HepG2 (cell line): ENCODE measurements around the gene MICOS13. TPM values are rescaled to one million over a fixed set of nuclear protein-coding genes. Genes with fewer than 3 reads are reported as not detected.

ENCODE experiments used
- AHR ChIP-seq: IDR thresholded peaks from 2 replicates; pipeline ENCODE4 v1.6.1; 2018; ENCODE audit warnings: missing genetic modification reagents, missing compliant biosample characterization
- GABPA ChIP-seq, 2 experiments: IDR thresholded peaks; 2 replicates each; pipeline ENCODE4 v1.6.1; 2011 to 2016; ENCODE audit warnings: low read depth in 2 of 2, low read length in 1 of 2, missing biosample characterization in 1 of 2, missing genetic modification characterization in 1 of 2
- GZF1 ChIP-seq: sonication (generic); formaldehyde crosslinking; IDR thresholded peaks from 2 replicates; pipeline ENCODE4 v1.5.1; 2020; ENCODE audit warnings: mild to moderate bottlenecking, missing genetic modification reagents
- MATR3 ChIP-seq: sonication (generic); formaldehyde crosslinking; IDR thresholded peaks from 2 replicates; pipeline ENCODE4 v1.4.0; 2020; ENCODE audit warnings: missing genetic modification reagents
- PCBP2 ChIP-seq: fragments of 200-400 bp; formaldehyde crosslinking; optimal IDR thresholded peaks from 2 replicates; pipeline ENCODE3; 2018; ENCODE audit warnings: low read length, low read depth; ENCODE audit not compliant: poor library complexity, severe bottlenecking
- RARG ChIP-seq: sonication (generic); formaldehyde crosslinking; IDR thresholded peaks from 2 replicates; pipeline ENCODE4 v1.4.0; 2020; ENCODE audit warnings: low read depth, mild to moderate bottlenecking, missing genetic modification reagents
- SMAD3 ChIP-seq: sonication (generic); formaldehyde crosslinking; IDR thresholded peaks from 2 replicates; pipeline ENCODE4 v1.4.0; 2020; ENCODE audit warnings: missing genetic modification reagents
- SRY ChIP-seq: sonication (generic); formaldehyde crosslinking; IDR thresholded peaks from 2 replicates; pipeline ENCODE4 v1.8.0; 2022; ENCODE audit warnings: mild to moderate bottlenecking, missing genetic modification reagents
- SYNCRIP ChIP-seq: fragments of 200-400 bp; formaldehyde crosslinking; IDR thresholded peaks from 2 replicates; pipeline ENCODE4 v1.6.1; 2018; ENCODE audit warnings: mild to moderate bottlenecking, low read depth, low read length; ENCODE audit not compliant: insufficient read depth
- TARDBP ChIP-seq: sonication (generic); formaldehyde crosslinking; IDR thresholded peaks from 2 replicates; pipeline ENCODE4 v1.8.0; 2022; ENCODE audit warnings: mild to moderate bottlenecking, missing genetic modification reagents
- TRIM24 ChIP-seq: sonication (generic); formaldehyde crosslinking; IDR thresholded peaks from 2 replicates; pipeline ENCODE4 v1.8.0; 2022; ENCODE audit warnings: mild to moderate bottlenecking, missing genetic modification reagents
- XBP1 ChIP-seq: sonication (generic); formaldehyde crosslinking; IDR thresholded peaks from 2 replicates; pipeline ENCODE4 v1.5.0; 2020; ENCODE audit warnings: missing genetic modification reagents
- ZNF234 ChIP-seq: sonication (generic); formaldehyde crosslinking; conservative IDR thresholded peaks from 2 replicates; pipeline ENCODE4 v1.5.1; 2020; ENCODE audit warnings: mild to moderate bottlenecking, missing genetic modification reagents
- ZNF746 ChIP-seq: sonication (generic); formaldehyde crosslinking; IDR thresholded peaks from 2 replicates; pipeline ENCODE4 v1.8.0; 2022; ENCODE audit warnings: mild to moderate bottlenecking, missing genetic modification reagents
- ZNF773 ChIP-seq: sonication (generic); formaldehyde crosslinking; IDR thresholded peaks from 2 replicates; pipeline ENCODE4 v1.4.0; 2020; ENCODE audit warnings: missing genetic modification reagents, borderline replicate concordance
- polyA plus RNA-seq, 8 experiments: library from polyadenylated mRNA; depleted of rRNA in 3 of 8; stranded (reverse) in 7 of 8; unstranded in 1 of 8; fragments of >200 nt; fragmentation: Illumina TruSeq in 4 of 8; extraction: Trizol in 4 of 8; gene quantifications; 2 replicates each; pipeline versions ENCODE4 v1.2.1 to v1.2.3, GENCODE V29; 2011 to 2016; ENCODE audit warnings: low read depth in 4 of 8, missing spikeins in 1 of 8, mixed read lengths in 1 of 8; ENCODE audit not compliant: insufficient read depth in 1 of 8
- total RNA-seq, 5 experiments: library from RNA; depleted of rRNA; stranded (reverse); fragments of >200 nt; fragmentation: Illumina TruSeq; extraction: Trizol; gene quantifications; 2 replicates each; pipeline ENCODE4 v1.2.3, GENCODE V29; 2016; ENCODE audit warnings: low read depth in 1 of 5
- TF ChIP-seq, protein P1 (sequence below): IDR thresholded peaks from 2 replicates; pipeline ENCODE4 v1.6.1; 2018; ENCODE audit warnings: missing genetic modification reagents, mild to moderate bottlenecking, missing compliant biosample characterization
- TF ChIP-seq, protein P2 (sequence below): IDR thresholded peaks from 2 replicates; pipeline ENCODE4 v1.6.1; 2016; ENCODE audit warnings: low read depth, control low read depth
- TF ChIP-seq, protein P3 (sequence below): IDR thresholded peaks from 2 replicates; pipeline ENCODE4 v1.6.1; 2016
- TF ChIP-seq, protein P4 (sequence below): IDR thresholded peaks from 2 replicates; pipeline ENCODE4 v1.6.1; 2012; ENCODE audit warnings: low read depth, low read length, improper control_type of control experiment
- TF ChIP-seq, protein P5 (sequence below): sonication (generic); formaldehyde crosslinking; IDR thresholded peaks from 2 replicates; pipeline ENCODE4 v1.5.0; 2020; ENCODE audit warnings: mild to moderate bottlenecking, missing genetic modification reagents

MICOS13 gene
- total and polyA plus RNA-seq, 2 of the 13 experiments (the other 11 are each of a cell fraction or from before 2014, with no cell fraction given), result 28.8 to 35.4 TPM

DNA sequence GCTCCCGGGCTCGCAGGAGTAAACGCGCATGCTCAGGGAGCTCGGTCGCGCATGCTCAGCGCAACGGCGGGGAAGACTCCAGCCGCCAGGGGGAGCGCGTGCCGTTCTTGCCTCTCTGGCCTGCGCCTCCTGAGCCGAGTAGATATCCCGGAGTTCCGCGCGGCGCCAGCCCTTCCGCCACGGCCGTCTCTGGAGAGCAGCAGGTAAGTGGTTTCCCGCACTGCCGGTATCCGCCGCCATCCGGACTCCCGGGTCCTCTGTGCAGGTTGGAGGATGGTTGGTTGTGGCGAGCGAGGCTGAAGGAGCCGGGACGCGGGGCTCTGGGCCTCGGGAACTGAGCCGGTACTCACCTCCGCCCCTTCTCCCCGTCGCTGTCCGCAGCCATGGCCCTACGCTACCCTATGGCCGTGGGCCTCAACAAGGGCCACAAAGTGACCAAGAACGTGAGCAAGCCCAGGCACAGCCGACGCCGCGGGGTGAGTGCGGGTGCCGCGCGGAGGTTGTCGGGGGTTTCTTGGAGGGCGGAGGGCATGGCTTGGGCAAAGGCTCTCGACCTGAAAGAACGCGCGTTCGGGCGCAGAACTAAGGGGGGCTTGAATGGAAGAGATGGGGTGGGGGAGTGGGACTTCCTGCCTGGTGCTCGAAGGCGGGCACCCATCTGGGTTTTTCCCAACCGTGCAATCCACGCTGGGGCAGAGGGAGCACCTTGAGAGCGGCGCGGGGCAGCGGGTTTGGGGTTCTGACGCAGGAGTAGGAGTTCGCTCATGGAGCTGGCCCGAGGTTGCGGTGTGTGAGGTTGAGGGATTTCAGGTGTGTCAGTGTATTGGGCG is 10.0 kb upstream of the MICOS13 start, which contains the start of gene RPL36 (continued):
- TF ChIP-seq, protein P1, sequence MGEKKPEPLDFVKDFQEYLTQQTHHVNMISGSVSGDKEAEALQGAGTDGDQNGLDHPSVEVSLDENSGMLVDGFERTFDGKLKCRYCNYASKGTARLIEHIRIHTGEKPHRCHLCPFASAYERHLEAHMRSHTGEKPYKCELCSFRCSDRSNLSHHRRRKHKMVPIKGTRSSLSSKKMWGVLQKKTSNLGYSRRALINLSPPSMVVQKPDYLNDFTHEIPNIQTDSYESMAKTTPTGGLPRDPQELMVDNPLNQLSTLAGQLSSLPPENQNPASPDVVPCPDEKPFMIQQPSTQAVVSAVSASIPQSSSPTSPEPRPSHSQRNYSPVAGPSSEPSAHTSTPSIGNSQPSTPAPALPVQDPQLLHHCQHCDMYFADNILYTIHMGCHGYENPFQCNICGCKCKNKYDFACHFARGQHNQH (CRISPR knock-in tag), result peak; percentile 88
- TF ChIP-seq, protein P2, sequence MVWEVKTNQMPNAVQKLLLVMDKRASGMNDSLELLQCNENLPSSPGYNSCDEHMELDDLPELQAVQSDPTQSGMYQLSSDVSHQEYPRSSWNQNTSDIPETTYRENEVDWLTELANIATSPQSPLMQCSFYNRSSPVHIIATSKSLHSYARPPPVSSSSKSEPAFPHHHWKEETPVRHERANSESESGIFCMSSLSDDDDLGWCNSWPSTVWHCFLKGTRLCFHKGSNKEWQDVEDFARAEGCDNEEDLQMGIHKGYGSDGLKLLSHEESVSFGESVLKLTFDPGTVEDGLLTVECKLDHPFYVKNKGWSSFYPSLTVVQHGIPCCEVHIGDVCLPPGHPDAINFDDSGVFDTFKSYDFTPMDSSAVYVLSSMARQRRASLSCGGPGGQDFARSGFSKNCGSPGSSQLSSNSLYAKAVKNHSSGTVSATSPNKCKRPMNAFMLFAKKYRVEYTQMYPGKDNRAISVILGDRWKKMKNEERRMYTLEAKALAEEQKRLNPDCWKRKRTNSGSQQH (CRISPR knock-in tag), result peak; percentile 77; the same call in 1 of the 2 replicates
- TF ChIP-seq GABPA (IDR thresholded peaks at IDR 0.05; ENCODE audit: low read depth, low read length) (peak; percentile 44; the same call in 1 of the 2 replicates), GABPA (CRISPR knock-in tag; IDR thresholded peaks at IDR 0.05; ENCODE audit: low read depth) (peak; percentile 83), AHR (peak; percentile 59; the same call in 1 of the 2 replicates), ZNF773 (0 out of 2 replicates have a peak, but pooled peaks have one; percentile 64), TRIM24 (CRISPR knock-in tag) (no peak), XBP1 (CRISPR knock-in tag) (peak; percentile 85; the same call in 1 of the 2 replicates), MATR3 (CRISPR knock-in tag) (no peak), GZF1 (no peak; the same call in 1 of the 2 replicates), SRY (CRISPR knock-in tag) (peak; percentile 84), ZNF746 (CRISPR knock-in tag) (no peak), ZNF234 (CRISPR knock-in tag) (peak; percentile 56; the same call in 1 of the 2 replicates), PCBP2 (no peak), SMAD3 (CRISPR knock-in tag) (peak; percentile 46; the same call in 1 of the 2 replicates), SYNCRIP (no peak), TARDBP (CRISPR knock-in tag) (no peak; the same call in 1 of the 2 replicates), RARG (no peak)
- TF ChIP-seq, protein P3, sequence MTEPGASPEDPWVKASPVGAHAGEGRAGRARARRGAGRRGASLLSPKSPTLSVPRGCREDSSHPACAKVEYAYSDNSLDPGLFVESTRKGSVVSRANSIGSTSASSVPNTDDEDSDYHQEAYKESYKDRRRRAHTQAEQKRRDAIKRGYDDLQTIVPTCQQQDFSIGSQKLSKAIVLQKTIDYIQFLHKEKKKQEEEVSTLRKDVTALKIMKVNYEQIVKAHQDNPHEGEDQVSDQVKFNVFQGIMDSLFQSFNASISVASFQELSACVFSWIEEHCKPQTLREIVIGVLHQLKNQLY (CRISPR knock-in tag), result no peak
- TF ChIP-seq, protein P4, sequence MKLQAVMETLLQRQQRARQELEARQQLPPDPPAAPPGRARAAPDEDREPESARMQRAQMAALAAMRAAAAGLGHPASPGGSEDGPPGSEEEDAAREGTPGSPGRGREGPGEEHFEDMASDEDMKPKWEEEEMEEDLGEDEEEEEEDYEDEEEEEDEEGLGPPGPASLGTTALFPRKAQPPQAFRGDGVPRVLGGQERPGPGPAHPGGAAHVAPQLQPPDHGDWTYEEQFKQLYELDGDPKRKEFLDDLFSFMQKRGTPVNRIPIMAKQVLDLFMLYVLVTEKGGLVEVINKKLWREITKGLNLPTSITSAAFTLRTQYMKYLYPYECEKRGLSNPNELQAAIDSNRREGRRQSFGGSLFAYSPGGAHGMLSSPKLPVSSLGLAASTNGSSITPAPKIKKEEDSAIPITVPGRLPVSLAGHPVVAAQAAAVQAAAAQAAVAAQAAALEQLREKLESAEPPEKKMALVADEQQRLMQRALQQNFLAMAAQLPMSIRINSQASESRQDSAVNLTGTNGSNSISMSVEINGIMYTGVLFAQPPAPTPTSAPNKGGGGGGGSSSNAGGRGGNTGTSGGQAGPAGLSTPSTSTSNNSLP, result no peak
- TF ChIP-seq, protein P5, sequence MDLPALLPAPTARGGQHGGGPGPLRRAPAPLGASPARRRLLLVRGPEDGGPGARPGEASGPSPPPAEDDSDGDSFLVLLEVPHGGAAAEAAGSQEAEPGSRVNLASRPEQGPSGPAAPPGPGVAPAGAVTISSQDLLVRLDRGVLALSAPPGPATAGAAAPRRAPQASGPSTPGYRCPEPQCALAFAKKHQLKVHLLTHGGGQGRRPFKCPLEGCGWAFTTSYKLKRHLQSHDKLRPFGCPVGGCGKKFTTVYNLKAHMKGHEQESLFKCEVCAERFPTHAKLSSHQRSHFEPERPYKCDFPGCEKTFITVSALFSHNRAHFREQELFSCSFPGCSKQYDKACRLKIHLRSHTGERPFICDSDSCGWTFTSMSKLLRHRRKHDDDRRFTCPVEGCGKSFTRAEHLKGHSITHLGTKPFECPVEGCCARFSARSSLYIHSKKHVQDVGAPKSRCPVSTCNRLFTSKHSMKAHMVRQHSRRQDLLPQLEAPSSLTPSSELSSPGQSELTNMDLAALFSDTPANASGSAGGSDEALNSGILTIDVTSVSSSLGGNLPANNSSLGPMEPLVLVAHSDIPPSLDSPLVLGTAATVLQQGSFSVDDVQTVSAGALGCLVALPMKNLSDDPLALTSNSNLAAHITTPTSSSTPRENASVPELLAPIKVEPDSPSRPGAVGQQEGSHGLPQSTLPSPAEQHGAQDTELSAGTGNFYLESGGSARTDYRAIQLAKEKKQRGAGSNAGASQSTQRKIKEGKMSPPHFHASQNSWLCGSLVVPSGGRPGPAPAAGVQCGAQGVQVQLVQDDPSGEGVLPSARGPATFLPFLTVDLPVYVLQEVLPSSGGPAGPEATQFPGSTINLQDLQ, result no peak
